ENCODE measurements around the gene PCDHGA12. TPM values are rescaled to one million over a fixed set of nuclear protein-coding genes. Genes with fewer than 3 reads are reported as not detected.
"Not testable (repeated sequence)": the region's sequence is repeated elsewhere in the genome, so short reads cannot be mapped to it uniquely, and the experiment has no call there.

The PCDHGA12 gene
- total RNA-seq, 1 experiment from 2014 or later: 0.11 TPM

DNA sequence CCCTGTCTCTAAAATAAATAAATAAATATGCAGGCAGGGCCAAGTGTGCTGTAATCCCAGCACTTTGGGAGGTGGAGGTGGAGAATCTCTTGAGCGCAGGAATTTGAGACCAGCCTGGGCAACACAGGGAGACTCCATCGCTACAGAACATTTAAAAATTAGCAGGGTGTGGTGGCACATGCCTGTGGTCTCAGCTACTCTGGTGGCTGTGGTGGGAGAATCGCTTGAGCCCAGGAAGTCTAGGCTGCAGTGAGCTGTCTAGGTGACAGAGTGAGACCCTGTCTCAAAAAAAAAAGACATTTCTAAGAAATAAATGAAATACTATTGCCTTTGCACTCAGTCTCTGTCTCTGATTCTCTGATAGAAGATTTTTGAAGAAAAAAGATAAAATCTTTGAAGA lies 18.7 kb upstream of the PCDHGA12 start:
- Histone ChIP-seq H3K4me1 (ENCODE audit: insufficient read depth, low read length) (no peaks in the 10 kb centered on the region), H2AFZ (ENCODE audit: low read length) (no peak overlapping the region), H3F3A (ENCODE audit: low read length, unreplicated experiment) (no peaks in the 10 kb centered on the region), H3K4me3 (ENCODE audit: low read length) (no peak overlapping the region), H3K27me3 (ENCODE audit: low read length) (no peaks in the 10 kb centered on the region), H3K9me3 (ENCODE audit: low read length) (0 out of 2 replicates have a peak, but pooled peaks cover 11% of the 10 kb centered on the region), H3K9me2 (replicated peaks; ENCODE audit: low read length) (no peaks in the 10 kb centered on the region), H4K20me1 (ENCODE audit: low read length) (no peaks in the 10 kb centered on the region), H3K9ac (ENCODE audit: low read length) (no peak overlapping the region), H3K4me2 (ENCODE audit: low read length) (no peak overlapping the region), H3K79me2 (ENCODE audit: low read length) (no peaks in the 10 kb centered on the region), H3K27ac (ENCODE audit: low read length) (no peak overlapping the region), H3K36me3 (ENCODE audit: low read depth, low read length) (peaks cover 6% of the 10 kb centered on the region; the same call in 1 of the 2 replicates)
- no peak for TF ChIP-seq EZH2 (IDR thresholded peaks at IDR 0.05; ENCODE audit: low read length, unreplicated experiment)
- no peak for TF ChIP-seq CTCF (conservative IDR thresholded peaks at IDR 0.05; ENCODE audit: low read depth, low read length)
- no peak for TF ChIP-seq EZH2phosphoT487 (IDR thresholded peaks at IDR 0.05; ENCODE audit: borderline replicate concordance, low read length)
- ChIA-PET POLR2A (ENCODE audit: unreplicated experiment) (no interaction called here), CTCF (interaction anchor here (0.6 kb wide), 1 partner anchor 590 kb away, joined by 3 read pairs; no protein-coding TSS in a partner anchor)
- intact Hi-C loops (cut with micrococcal nuclease): no loop called here
- no TSS peak for BruUV-seq (replicated peaks)
- no peak for ATAC-seq
- DNase-seq: no peak

DNA sequence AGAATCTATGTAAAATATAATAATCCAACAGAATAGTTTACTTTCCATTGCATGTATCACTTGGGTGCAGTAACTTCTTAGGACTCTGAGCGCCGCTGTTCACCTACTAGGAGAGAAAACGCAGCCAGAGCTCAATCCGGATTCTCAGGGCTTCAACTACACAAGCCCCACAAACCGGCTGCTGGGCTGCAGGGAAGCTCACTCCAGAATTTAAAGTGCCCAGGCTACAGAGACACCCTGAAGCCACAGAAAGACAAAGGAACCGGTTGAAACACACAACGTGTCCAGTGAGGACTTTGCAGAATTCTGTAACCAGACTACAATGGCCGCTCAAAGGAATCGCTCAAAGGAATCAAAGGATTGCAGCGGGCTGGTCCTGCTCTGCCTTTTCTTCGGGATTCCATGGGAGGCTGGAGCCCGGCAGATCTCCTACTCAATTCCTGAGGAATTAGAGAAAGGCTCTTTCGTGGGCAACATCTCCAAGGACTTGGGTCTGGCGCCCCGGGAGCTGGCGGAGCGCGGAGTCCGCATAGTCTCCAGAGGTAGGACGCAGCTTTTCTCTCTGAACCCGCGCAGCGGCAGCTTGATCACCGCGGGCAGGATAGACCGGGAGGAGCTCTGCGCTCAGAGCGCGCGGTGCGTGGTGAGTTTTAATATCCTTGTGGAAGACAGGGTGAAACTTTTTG lies 17.3 kb upstream of the PCDHGA12 start, which contains the start of gene PCDHGA10:
Gene PCDHGA10, plus strand, starts transcription at position 134 of the 686 bp plus-strand sequence. Its CDS starts 189 bp downstream, at position 323.
- ChIA-PET CTCF (no interaction called here), POLR2A (ENCODE audit: unreplicated experiment) (no interaction called here)
- H3K9me2 ChIP-seq (replicated peaks; ENCODE audit: low read length): no peaks in the 10 kb centered on the region
- ATAC-seq (no peak), DNase-seq (no peak)
- H3K79me2 ChIP-seq (ENCODE audit: low read length): no peaks in the 10 kb centered on the region
- H3K27me3 ChIP-seq (ENCODE audit: low read length): no peaks in the 10 kb centered on the region
- peaks cover 6% of the 10 kb centered on the region; the same call in 1 of the 2 replicates for H3K36me3 ChIP-seq (ENCODE audit: low read depth, low read length)
- 0 out of 2 replicates have a peak, but pooled peaks cover 4% of the 10 kb centered on the region for H3K9me3 ChIP-seq (ENCODE audit: low read length)
- no TSS peak for BruUV-seq (replicated peaks)
- no peak within 1 kb of the TSS for H3K27ac ChIP-seq (ENCODE audit: low read length)
- H3K9ac ChIP-seq (ENCODE audit: low read length): no peak within 1 kb of the TSS
- H2AFZ ChIP-seq (ENCODE audit: low read length): no peak within 1 kb of the TSS
- H3K4me2 ChIP-seq (ENCODE audit: low read length): no peak within 1 kb of the TSS
- TF ChIP-seq EZH2phosphoT487 (IDR thresholded peaks at IDR 0.05; ENCODE audit: borderline replicate concordance, low read length) (no peak), CTCF (conservative IDR thresholded peaks at IDR 0.05; ENCODE audit: low read depth, low read length) (no peak), EZH2 (IDR thresholded peaks at IDR 0.05; ENCODE audit: low read length, unreplicated experiment) (no peak)
- intact Hi-C loops (cut with micrococcal nuclease): no loop called here
- no peaks in the 10 kb centered on the region for H3K4me1 ChIP-seq (ENCODE audit: insufficient read depth, low read length)
- H3F3A ChIP-seq (ENCODE audit: low read length, unreplicated experiment): no peaks in the 10 kb centered on the region
- no peaks in the 10 kb centered on the region for H4K20me1 ChIP-seq (ENCODE audit: low read length)
- H3K4me3 ChIP-seq (ENCODE audit: low read length): no peak within 1 kb of the TSS

DNA sequence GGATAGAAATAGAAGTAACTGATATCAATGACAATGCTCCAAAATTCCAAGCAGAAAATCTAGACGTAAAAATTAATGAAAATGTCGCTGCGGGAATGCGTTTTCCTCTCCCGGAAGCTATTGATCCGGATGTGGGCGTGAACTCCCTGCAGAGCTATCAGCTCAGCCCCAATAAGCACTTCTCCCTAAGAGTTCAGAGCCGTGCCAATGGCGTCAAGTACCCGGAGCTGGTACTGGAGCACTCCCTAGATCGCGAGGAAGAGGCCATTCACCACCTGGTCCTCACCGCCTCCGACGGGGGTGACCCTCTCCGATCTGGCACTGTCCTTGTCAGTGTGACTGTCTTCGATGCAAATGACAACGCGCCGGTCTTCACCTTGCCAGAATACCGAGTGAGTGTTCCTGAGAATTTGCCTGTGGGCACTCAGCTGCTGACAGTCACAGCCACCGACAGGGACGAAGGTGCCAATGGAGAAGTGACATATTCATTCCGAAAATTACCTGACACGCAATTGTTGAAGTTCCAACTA lies 16.7 kb upstream of the PCDHGA12 start:
- Histone ChIP-seq H3K9ac (ENCODE audit: low read length) (no peak overlapping the region), H3K79me2 (ENCODE audit: low read length) (no peaks in the 10 kb centered on the region), H3K9me3 (ENCODE audit: low read length) (0 out of 2 replicates have a peak, but pooled peaks cover 4% of the 10 kb centered on the region), H3K4me2 (ENCODE audit: low read length) (no peak overlapping the region), H4K20me1 (ENCODE audit: low read length) (no peaks in the 10 kb centered on the region), H3K27me3 (ENCODE audit: low read length) (no peaks in the 10 kb centered on the region), H3K4me1 (ENCODE audit: insufficient read depth, low read length) (no peaks in the 10 kb centered on the region), H2AFZ (ENCODE audit: low read length) (no peak overlapping the region), H3K9me2 (replicated peaks; ENCODE audit: low read length) (no peaks in the 10 kb centered on the region), H3K36me3 (ENCODE audit: low read depth, low read length) (peaks cover 6% of the 10 kb centered on the region; the same call in 1 of the 2 replicates), H3K27ac (ENCODE audit: low read length) (no peak overlapping the region), H3F3A (ENCODE audit: low read length, unreplicated experiment) (no peaks in the 10 kb centered on the region), H3K4me3 (ENCODE audit: low read length) (no peak overlapping the region)
- TF ChIP-seq EZH2 (IDR thresholded peaks at IDR 0.05; ENCODE audit: low read length, unreplicated experiment): no peak
- TF ChIP-seq CTCF (conservative IDR thresholded peaks at IDR 0.05; ENCODE audit: low read depth, low read length): no peak
- no peak for TF ChIP-seq EZH2phosphoT487 (IDR thresholded peaks at IDR 0.05; ENCODE audit: borderline replicate concordance, low read length)
- no peak for ATAC-seq
- CTCF ChIA-PET: no interaction called here
- no peak for DNase-seq
- POLR2A ChIA-PET (ENCODE audit: unreplicated experiment): no interaction called here
- BruUV-seq (replicated peaks): no TSS peak
- intact Hi-C loops (cut with micrococcal nuclease): no loop called here

GRCh38 chr5:141414548-141415274 lies 15.6 kb upstream of the PCDHGA12 start:
- intact Hi-C loops (cut with micrococcal nuclease); H2AFZ ChIP-seq (ENCODE audit: low read length); H3K4me3 ChIP-seq (ENCODE audit: low read length); H3K4me2 ChIP-seq (ENCODE audit: low read length); BruUV-seq (replicated peaks); H3K27ac ChIP-seq (ENCODE audit: low read length); POLR2A ChIA-PET (ENCODE audit: unreplicated experiment); H4K20me1 ChIP-seq (ENCODE audit: low read length); H3K4me1 ChIP-seq (ENCODE audit: insufficient read depth, low read length); H3K79me2 ChIP-seq (ENCODE audit: low read length); H3K9ac ChIP-seq (ENCODE audit: low read length); H3K27me3 ChIP-seq (ENCODE audit: low read length); H3F3A ChIP-seq (ENCODE audit: low read length, unreplicated experiment); H3K9me3 ChIP-seq (ENCODE audit: low read length); H3K36me3 ChIP-seq (ENCODE audit: low read depth, low read length); H3K9me2 ChIP-seq (replicated peaks; ENCODE audit: low read length); DNase-seq; CTCF ChIA-PET; ATAC-seq: not testable (repeated sequence)

Data from PC-3 (cell line).